ENCODE data around the gene LAMB1.

DNA sequence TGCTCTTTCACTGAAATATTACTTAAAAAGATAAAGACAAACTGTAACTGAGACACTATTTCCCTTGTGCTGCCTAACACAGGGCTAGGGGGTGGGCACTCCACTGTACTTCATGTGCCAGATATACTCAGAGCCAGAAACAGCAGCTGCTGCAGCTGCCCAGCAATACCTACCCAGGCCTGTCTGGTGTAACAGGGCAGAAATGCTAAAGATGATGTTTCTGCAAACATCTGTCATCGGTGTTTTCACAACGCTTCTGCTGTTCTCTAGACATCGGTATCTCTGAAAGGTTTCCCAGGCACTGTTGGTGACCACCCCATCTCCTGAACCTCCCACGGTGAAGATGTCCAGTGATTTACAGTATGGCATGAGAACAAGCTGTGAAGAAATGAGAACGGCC lies 42.7 kb downstream of the LAMB1 start:
- TF ChIP-seq EP300 (IDR thresholded peaks at IDR 0.05) (no peak), CTCF (IDR thresholded peaks at IDR 0.05) (no peak)

Data from suprapubic skin (tissue), 3 donors.